Omental fat pad (tissue), 4 donors: ENCODE measurements around the gene PACS2. TPM values are rescaled to one million over a fixed set of nuclear protein-coding genes. Genes with fewer than 3 reads are reported as not detected.

Experiments used
- ATAC-seq: fragments of 150-250 bp; one replicate; pipeline ENCODE4 v1.9.1; 2016; ENCODE audit warnings: mild to moderate bottlenecking, moderate library complexity; ENCODE audit not compliant: low FRiP score
- DNase-seq: peaks from one replicate; pipeline ENCODE4 v3.0.0-alpha.2; 2019; ENCODE audit warnings: low spot score
- total RNA-seq, 4 donors: library from RNA; depleted of rRNA; stranded (reverse); fragments of >200 nt; gene quantifications; one replicate each; pipeline ENCODE4 v1.1.0, GENCODE V29; 2016
- TF ChIP-seq, protein P1 (sequence below), 3 donors: fragments of 450-650 bp; IDR thresholded peaks; one replicate each; pipeline ENCODE4 v1.5.1; 2016 to 2017; ENCODE audit warnings: antibody characterized with exemption in 3 of 3, mild to moderate bottlenecking in 3 of 3, moderate library complexity in 2 of 3

PACS2 gene
- 10 to 100 TPM; 47.5 to 78.5 (median 68.9) TPM for total RNA-seq

DNA sequence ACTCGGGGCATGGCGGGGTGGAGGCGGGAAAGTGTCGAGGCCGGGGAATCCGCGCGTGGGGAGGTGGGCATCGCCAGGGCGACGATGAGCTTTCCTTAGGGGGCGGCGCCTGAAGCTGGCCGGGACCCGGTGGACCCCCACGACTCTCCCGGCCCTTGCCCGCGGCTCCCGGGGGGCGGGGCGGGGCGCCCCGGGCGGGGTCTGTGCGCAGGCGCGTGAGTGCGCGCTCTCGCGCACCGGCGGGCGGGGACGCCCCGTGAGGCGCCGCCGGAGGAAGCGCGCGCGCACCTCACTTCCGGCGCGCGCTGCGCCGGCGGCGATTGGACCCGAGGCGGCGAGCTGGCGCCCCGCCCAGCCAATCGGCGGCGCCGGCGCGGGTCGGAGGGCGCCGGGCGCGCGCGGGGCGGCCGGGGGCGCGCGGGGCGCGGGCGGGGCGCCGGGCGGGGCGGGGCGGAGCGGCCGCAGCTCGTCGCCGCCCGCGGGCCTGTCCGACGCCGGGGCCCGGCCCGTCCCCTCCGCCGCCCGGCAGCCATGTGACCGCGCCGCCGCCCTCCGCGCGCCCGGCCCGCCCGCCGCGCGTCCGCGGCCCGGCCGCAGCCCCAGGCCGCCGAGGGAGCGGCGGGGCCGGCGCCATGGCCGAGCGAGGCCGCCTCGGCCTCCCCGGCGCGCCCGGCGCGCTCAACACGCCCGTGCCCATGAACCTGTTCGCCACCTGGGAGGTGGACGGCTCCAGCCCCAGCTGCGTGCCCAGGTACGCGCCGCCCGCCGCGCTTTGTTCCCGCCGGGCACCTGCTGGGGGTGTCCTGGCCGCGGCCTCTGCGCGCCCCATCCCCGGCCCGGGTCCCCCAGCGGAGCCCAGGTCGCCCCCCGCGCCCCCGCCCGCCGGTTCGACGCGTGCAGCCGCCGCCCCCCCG, at the start of gene PACS2:
Gene PACS2 (plus strand): TSS at position 462 of the 914 bp plus-strand sequence. CDS start 171 bp downstream, at position 633.
- ATAC-seq (peak; percentile 87), DNase-seq (no peak)
- TF ChIP-seq, protein P1, sequence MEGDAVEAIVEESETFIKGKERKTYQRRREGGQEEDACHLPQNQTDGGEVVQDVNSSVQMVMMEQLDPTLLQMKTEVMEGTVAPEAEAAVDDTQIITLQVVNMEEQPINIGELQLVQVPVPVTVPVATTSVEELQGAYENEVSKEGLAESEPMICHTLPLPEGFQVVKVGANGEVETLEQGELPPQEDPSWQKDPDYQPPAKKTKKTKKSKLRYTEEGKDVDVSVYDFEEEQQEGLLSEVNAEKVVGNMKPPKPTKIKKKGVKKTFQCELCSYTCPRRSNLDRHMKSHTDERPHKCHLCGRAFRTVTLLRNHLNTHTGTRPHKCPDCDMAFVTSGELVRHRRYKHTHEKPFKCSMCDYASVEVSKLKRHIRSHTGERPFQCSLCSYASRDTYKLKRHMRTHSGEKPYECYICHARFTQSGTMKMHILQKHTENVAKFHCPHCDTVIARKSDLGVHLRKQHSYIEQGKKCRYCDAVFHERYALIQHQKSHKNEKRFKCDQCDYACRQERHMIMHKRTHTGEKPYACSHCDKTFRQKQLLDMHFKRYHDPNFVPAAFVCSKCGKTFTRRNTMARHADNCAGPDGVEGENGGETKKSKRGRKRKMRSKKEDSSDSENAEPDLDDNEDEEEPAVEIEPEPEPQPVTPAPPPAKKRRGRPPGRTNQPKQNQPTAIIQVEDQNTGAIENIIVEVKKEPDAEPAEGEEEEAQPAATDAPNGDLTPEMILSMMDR (IDR thresholded peaks at IDR 0.05), result no peak

DNA sequence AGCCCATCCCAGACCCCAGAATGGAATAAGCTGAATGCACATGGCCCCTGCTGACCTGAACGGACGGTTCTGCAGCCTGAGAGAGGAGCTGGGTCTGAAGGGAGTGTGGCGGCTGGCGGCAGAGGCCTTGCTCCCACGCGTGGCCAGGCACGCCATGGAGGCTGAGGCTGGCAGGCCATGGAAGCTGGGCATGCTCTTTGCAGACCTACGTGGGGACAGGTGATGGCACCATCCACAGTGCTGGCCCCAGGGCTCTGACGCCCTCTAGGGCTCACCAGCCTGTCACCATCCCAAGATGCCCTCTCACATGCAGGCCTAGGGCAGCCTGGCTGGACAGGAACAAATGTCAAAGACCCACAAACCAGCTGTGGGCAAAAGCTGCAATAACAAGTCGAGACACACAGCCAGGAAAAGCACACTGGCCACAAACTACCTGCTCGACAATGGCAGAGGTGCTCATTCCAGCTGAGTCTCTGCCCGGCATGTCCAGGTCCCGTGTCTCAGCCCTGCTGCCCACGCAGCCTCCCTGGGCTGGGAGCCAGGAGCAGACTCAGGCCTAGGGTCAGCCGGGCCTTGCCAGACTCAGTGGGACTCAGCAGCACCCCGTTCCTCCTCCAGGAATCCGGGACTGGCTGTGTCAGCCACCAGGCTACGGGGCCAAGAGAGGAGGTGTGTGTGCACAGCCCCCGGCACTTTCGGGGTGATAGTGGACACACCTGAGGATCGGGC, 46.6 kb upstream of the PACS2 start:
- TF ChIP-seq, protein P1 (IDR thresholded peaks at IDR 0.05), result no peak
- no peak for ATAC-seq

DNA sequence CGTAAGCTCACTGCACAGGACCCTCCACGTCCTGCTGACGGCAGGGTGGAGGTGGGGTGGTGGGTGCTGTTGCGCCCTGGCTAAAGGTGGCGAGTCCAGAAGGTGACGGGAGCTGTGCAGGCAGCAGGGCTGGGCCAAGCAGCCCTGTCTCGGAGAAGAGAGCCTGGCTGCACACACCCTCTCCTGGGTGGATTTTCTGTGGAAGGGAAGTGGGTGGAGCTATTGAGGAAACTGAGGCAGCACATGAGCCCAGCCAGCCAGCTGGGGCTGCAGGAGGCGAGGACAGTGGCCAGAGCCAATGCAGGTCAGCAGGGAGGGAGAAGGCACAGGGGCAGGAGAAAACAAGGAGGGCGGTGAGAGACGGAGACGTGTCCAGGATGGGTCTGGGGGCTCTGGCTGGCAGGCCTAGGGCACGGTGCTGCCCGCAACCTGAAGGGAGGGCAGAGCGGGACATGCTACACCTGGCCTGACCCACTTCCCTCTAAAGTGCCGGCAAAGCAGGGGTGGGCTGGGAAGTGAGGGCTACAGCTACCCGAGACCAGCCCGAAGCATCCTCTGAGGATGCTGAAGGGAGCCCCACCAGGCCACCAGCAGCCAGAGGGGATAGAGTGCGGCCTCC, 45.7 kb upstream of the PACS2 start:
- TF ChIP-seq, protein P1 (IDR thresholded peaks at IDR 0.05), result no peak
- no peak for DNase-seq
- ATAC-seq, result no peak

More for the DNA sequence above, 46.6 kb upstream of the PACS2 start:
- no peak for DNase-seq

DNA sequence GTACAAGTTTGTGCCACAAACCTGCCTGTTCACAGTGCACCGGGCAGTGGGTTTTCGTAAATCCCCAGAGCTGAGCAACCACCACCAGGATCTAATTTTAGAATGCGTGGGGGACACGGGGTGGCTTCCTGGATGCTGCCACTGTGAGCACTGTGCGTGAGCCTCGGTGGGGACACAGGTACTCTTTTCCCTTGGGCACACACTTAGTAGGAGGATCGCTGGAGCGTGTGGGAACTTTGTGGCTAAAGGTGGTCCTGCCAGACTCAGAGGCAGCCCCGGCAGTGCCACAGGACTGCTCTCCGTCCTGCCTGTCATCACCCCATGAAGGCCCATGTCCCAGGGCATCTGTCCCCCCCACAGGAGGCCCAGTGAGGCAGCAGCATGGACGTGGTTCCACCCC, 45.1 kb upstream of the PACS2 start:
- TF ChIP-seq, protein P1 (IDR thresholded peaks at IDR 0.05), result no peak
- DNase-seq (no peak), ATAC-seq (no peak)

DNA sequence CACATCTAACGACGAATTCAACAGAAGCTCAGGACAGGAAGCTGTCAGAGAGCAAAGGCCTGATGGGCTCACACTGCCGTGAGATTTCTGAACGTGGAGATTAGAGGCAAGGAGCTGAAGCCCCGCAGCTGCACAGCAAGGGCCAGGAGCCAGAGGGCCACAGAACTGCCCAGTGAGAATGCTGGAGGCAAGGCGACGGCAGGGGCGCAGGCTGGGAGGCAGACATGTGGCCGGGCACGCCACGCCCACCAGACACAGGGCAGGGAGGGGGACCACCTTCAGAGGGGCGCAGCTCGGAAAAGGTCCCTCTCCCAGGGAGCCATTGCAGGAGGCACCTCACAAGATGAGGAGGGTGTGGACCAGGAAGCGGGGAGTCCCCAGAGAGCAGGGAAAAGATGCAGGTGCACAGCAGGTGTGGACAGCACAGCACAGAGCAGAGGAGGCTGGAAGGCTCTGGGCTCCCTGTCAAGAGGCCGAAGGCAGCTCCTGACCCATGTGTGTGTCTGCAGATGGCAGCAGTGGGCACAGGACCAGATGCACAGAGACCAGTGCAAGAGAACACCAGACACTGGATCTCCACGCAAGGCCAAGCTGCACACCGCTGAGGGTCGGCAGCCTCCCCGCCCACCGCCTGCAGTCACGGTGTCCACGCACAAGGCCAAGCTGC, 43.2 kb upstream of the PACS2 start:
- ATAC-seq (no peak), DNase-seq (no peak)
- TF ChIP-seq, protein P1 (IDR thresholded peaks at IDR 0.05), result no peak

DNA sequence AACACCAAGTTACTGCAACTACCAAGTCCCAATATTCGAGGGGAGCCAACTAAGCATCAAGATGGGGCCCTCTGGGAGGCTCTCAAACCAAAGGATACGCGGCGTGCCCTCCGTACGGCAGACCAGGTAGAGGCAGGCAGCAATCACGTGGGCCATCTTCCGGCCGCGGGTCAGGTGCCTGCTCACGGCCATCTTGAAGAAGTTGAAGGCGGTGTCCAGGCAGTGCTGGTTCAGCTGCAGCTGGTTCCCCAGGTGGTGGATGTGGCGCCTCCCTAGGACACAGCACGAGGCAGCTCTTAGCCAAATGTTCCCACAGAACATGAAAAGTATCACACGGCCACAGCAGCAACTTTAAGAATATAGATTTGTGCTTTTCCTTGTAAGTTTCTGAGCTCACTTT, 41.9 kb upstream of the PACS2 start:
- ATAC-seq (no peak), DNase-seq (no peak)
- TF ChIP-seq, protein P1 (IDR thresholded peaks at IDR 0.05), result no peak
